GM19240 (cell line): ENCODE data around the gene GATD1.
"Not testable (repeated sequence)": the region's sequence is repeated elsewhere in the genome, so short reads cannot be mapped to it uniquely, and the experiment has no call there.

ENCODE experiments used
- DNase-seq: peaks from one replicate; pipeline ENCODE4 v3.0.0; 2011; ENCODE audit warnings: low spot score; ENCODE audit not compliant: insufficient read length

GATD1 gene

GRCh38 chr11:763549-764321 is 13.6 kb downstream of the GATD1 start:
- no peak for DNase-seq

DNA sequence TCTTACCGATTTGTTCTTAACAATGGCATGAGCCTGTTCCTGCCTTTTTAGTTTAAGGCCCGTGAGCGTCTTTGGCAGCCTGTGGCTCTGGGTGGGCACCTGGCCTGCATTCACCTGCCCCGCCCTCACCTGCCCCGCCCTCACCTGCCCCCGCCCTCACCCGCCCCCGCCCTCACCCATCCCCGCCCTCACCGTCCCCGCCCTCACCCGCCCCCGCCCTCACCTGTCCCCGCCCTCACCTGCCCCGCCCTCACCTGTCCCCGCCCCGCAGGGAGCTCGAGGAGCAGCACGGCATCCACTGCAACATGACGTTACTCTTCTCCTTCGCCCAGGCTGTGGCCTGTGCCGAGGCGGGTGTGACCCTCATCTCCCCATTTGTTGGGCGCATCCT is 14.2 kb downstream of the GATD1 start:
- DNase-seq, result no peak

DNA sequence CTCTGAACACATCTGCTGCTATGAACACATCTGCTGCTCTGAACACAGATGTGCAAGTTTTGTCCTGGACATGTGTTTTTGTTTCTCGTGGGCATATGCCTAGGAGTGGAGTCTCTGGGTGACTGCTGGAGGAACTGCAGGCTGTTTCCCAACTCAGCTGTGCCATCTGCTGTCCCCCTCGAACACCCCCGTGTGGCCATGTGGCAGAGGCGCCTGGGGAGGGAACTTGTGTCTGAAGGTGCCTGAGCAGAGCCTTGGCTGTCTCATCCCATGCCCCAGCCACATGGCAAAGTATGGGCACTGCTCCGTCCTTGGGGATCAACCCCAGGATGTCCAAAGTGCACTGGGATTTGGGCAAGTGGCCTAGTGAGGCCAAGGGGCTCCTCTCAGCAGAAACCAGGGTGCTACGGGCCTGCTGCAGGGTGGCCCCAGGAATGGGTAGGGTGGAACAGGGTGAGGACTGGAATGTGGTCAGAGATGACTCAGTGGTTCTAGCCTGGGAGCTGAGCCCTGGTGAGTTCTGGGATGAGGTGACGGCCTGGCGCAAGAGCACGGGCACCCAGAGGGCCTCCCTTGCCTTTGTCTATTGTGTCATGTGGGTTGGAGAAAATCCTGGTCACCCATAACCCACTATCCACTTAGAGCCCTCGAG is 14.7 kb downstream of the GATD1 start:
- no peak for DNase-seq

- DNase-seq, result no peak
Measured at GRCh38 chr11:761526-762108, 15.7 kb downstream of the GATD1 start.

DNA sequence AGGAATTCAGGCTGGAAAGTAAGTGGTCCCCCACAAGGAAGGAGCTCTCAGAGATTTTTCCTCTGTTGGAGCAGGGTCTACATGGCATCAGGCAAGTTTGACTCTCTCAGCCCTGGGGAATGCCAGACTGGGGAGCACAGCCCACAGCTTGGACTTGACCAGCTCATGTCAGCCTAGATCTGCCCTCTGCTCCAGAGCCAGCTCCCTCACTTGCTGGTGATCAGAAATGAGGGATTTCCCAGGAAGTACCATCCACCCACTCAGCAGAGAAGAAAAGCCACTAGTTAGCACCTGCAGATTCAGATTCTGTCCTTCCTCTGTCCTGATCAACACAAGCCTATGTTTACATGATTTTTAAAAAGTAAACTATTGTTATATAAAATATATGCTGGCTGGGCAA is 17.1 kb downstream of the GATD1 start:
- DNase-seq, result no peak

DNA sequence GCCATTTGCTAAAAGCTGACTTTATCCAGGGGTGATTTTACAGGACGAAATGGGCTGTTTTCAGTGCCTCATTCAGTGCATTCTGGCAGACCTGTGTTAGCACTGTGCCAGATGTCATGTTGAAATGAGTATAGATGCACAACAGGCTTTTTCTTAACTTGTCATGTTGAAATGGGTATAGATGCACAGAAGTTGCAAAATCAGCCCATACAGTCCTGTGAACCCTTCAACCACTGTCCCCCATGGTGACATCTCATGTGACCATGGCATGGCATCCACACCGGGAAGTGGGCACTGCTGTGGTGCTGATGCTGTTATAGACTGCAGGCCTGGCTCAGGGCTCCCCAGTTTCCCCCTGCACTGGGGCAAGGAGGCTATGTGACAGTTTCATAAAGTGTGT is 27.6 kb downstream of the GATD1 start:
- DNase-seq, result no peak

DNA sequence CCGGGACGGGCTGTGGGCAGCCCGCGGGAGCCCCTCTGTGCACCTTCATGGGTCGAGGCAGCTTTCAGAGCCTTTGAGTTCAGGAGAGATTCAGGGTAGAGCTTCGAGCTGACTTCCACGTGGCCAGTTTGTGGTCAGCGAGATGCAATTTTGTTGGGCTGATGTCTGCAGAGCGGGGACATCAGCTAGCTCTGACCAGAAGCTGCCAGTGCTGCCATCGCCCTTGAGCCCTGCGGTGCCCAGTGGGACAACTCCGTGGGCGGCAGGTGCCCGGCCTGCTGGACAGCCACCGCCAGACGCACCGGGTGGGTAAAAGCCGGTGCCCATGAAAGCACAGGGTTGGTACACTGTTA is 29.3 kb downstream of the GATD1 start:
- DNase-seq, result no peak

- peak; percentile 94 for DNase-seq
Measured at GRCh38 chr11:747158-748006, 29.9 kb downstream of the GATD1 start, which contains the start of gene TALDO1. TALDO1 (plus strand) TSS chr11:747464; CDS start chr11:747482, 18 bp downstream.

DNA sequence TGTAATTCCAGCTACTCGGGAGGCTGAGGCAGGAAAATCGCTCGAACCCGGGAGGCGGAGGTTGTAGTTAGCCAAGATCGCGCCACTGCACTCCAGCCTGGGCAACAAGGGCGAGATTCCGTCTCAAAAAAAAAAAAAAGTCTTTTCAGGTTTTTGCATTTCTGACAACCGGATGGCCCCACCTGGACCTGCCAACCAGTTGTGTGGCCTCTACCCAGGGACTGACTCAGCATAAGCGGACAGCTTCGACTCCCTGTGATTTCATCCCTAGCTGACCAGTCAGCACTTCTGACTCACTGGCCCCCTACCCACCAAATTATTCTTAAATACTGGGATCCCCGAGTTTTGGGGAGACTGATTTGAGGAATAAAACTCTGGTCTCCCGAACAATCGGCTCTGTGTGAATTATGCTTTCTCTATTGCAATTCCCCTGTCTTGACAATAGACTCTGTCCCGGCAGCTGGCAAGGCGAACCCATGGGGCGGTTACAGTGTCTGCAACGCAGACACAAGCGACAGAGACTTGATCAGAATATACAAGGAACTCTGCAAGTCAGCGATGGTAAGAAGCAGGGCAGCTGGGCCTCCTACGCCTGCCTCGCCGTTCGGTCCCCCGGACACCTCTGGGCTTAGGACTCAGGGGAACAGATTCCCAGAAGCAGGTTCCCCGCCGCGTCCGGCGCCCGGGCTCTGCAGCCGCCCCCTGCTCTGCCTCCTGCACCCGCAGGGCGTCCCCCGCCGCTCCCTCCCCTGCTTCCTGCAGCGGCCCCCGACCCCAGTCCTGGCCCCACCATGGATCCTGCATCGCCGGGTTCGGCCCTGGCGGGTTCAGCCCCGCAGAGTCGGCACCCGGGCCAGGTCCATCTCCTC is 30.8 kb downstream of the GATD1 start:
- no peak for DNase-seq

DNA sequence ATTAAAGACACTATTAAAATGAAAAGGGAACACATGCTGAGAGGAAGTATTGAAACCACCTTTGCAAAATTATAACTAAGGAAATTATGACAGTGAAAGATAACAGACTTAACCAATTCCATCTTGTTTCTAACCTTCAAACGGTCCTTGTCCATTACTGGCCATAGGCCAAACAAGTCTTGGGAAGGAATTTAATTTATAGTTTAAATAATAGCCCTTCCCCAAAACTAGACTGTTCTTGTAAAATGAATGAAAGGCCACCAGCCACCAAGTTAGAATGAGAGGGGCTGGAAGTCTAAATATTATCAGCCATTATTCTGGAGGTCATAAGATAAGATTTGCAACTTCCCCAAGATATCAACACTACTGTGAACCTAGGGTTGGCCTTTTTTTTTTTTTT is 31.9 kb downstream of the GATD1 start:
- no peak for DNase-seq

DNA sequence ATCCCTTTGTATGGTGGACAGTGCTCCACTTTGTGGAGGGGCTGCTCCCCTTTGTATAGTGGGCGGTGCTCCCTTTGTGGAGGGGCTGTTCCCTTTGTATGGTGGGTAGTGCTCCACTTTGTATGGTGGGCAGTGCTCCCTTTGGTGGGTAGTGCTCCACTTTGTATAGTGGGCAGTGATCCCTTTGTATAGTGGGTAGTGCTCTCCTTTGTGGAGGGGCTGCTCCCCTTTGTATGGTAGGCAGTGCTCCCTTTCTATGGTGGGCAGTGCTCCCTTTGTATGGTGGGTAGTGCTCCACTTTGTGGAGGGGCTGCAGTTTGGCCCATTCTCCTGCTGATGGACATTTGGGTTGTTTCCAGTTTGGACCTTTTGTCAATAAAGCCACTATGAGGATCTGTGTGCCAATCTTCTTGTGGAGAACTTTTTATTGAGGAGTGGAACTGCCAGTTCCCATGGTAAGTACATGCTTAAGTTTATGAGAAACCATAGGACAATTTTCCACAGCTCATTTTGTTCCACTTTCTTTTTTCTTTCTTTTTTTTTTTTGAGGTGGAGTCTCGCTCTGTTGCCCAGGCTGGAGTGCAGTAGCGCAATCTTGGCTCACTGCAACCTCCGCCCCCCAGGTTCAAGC is 34.6 kb downstream of the GATD1 start:
- no peak for DNase-seq

DNA sequence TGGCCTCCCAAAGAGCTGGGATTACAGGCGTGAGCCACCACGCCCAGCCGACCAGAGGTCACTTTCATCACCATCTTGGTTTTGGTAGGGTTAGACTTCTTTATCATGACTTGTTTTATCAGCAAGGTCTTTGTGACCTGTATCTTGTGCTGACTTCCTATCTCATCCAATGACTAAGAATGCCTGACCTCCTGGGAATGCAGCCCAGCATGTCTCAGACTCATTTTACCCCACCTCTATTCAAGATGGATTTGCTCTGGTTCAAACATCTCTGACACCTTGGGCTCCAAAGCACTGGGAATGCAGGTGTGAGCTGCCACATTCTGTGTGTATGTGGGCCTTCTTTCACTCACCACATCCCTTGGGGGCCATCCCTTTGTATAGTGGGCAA is 35.1 kb downstream of the GATD1 start:
- no peak for DNase-seq

- DNase-seq, result not testable (repeated sequence)
Measured at GRCh38 chr11:737899-738298, 39.4 kb downstream of the GATD1 start.

DNA sequence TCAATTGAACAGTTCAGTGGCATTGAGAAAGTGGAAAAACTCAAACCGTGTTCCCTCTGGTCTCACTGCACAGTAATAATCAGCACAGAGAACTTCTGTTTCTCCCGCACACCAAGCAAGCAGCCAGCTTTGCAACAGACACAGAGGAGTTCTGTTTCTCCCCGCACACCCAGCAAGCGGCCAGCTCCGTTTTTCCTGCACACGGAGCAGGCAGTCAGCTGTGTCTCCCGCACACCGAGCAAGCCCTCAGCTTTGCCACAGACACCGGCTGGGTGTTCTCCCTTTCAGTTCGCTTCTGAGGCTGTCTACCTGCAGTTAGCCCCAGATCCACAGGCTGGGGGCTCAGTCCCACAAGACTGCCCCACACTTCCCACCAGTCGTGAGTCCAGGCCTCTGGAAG is 39.9 kb downstream of the GATD1 start:
- no peak for DNase-seq

GRCh38 chr11:734541-734940 is 42.7 kb downstream of the GATD1 start:
- not testable (repeated sequence) for DNase-seq

DNA sequence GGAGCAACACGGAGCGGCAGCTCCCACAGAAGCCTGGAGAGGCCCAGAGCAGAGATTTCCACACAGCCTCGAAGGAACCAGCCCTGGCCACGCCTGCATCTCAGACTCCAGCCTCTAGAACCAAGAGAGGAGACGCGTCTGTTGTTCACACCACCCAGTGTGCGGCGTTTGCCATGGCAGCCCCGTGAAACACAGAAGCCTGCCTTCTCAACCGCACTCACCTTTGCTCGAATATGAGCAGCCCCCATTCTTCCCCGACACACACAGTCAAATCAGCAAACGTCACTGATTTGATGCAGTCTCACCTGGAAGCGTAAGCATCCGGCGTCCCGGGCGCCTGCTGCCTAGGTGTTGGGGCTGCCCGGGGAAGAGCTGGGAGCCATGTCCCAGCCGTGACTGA is 44.2 kb downstream of the GATD1 start:
- no peak for DNase-seq

- no peak for DNase-seq
Measured at GRCh38 chr11:729492-730074, 47.7 kb downstream of the GATD1 start.

- no peak for DNase-seq
Measured at GRCh38 chr11:728901-729491, 48.3 kb downstream of the GATD1 start.

- peak; percentile 89 for DNase-seq
Measured at GRCh38 chr11:727859-728748, 49.2 kb downstream of the GATD1 start.
